ENCODE data around the gene OOEP. TPM values are rescaled to one million over a fixed set of nuclear protein-coding genes. Genes with fewer than 3 reads are reported as not detected.

Gene OOEP
- total RNA-seq, 1 donor from 2014 or later, result not detected

DNA sequence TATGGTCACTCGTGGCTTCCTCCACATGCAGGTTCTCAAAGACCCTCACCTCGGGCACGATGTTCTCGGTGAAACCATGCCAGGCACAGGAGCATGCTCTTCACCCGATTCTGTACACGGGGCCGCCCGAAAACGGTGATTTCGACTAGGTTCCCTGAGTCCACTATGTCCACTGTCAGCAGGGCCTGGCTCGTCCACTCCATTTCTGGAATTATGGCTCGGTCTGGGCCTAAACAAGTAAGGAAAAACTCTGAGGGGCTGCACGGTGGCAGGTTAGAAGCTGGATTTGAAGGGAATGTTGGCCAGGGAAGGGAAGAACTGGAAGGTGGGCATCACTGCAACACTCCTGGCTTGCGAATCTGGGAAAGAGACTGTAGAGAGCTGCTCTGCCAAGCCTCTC lies 540 bp downstream of the OOEP start:
- ATAC-seq (no peak), DNase-seq (ENCODE audit: missing footprints) (no peak)
- intact Hi-C loops (cut with DNase I), result no loop called here

DNA sequence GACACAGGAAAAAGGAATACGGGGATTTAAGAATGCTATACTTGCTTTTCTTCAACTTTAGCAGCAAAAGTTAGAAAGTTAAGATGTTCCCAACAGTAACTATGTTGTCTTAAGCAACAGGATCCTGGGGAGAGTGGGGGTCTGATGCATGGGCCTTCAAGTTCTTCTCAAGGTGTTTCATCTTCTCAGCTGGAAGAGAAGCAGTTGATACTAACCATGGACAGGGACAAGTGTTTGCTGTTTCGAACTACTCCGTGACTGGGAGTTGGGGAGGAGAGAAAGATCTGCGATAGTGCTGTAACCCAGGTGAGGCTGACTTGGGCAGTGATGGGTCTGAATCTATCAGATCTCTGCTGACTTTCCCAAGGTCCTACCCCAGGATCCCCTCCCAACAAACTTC lies 1.0 kb downstream of the OOEP start:
- ATAC-seq (no peak), DNase-seq (ENCODE audit: missing footprints) (no peak)
- intact Hi-C loops (cut with DNase I), result no loop called here

DNA sequence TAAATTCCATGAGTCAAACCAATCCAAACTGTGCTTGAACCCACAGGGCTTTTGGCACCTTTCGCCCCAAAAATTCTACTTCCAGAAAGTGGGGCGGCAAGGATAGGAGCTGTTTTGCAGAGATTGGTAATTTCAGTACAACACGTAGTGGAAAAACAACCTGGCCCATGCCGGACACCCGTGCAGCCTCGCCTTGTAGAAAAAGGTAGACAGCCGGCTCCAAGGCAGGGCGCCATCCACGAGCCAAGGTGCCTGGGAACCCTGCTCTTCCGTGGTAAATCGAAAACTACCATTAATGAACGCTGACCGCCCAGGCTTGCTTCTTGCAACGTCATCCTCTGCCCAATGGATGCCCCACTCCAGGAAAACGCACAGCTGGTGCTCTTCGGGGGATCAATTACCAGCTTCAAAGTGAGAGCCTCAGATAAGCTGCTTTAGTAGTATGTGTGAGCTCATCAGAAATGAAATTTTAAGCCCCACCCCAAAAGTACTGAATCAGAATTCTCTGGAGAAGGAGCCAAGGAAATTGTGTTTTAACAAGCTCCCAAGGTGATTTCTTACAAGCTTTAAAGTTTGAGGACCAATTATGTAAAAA lies 1.8 kb downstream of the OOEP start:
- ATAC-seq (no peak), DNase-seq (ENCODE audit: missing footprints) (no peak)
- intact Hi-C loops (cut with DNase I), result no loop called here

DNA sequence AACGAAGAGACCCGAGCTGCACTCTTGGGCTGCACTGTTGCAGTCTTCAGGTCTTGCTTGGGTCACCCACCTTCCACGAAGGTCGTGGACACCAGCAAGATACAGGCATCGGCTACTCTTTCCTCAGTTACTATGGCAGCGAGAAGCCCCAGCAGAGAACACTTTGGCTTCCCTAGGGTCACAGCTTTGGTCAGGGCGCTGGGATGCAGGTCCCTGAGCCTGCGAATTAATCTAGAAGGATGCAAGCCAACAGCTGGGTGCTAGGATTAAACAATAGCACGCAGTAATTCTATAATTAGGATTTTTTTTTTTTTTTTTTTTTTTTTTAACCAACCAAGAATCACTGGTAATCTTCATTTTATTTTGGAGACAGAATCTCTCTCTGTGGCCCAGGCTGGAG lies 5.1 kb downstream of the OOEP start:
- intact Hi-C loops (cut with DNase I), result no loop called here
- DNase-seq (ENCODE audit: missing footprints) (no peak), ATAC-seq (no peak)

DNA sequence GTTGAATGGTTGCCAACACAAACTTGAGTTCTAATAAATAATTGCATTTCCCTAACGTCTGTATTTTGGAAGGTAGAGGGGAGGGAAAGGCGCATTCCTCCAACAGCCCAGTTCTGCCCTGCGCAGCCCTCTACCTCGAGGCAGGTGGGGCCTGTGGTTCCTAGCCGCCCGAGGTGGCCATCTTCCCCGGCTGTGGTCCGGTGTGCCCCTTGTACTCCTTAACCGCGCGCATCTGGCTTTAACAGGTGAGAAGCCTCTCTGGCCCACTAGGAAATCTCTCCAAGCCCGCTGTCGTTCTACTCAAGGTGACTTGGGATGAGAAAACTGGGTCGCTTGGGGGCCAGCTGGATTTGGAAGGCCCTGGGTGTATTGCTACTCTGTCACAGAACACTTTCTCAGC lies 5.6 kb downstream of the OOEP start:
- ATAC-seq (no peak), DNase-seq (ENCODE audit: missing footprints) (no peak)
- intact Hi-C loops (cut with DNase I), result no loop called here

DNA sequence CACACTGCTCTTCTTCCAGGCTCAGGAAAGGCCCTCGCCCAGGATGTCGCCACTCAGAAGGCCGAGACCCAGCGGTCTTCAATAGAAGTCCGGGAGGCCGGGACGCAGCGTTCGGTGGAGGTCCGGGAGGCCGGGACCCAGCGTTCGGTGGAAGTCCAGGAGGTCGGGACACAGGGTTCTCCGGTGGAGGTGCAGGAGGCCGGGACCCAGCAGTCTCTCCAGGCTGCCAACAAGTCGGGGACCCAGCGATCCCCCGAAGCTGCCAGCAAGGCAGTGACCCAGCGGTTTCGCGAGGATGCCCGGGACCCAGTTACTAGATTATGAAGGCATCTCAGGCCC lies 6.2 kb downstream of the OOEP start:
- intact Hi-C loops (cut with DNase I), result no loop called here
- ATAC-seq, result no peak
- no peak for DNase-seq (ENCODE audit: missing footprints)

DNA sequence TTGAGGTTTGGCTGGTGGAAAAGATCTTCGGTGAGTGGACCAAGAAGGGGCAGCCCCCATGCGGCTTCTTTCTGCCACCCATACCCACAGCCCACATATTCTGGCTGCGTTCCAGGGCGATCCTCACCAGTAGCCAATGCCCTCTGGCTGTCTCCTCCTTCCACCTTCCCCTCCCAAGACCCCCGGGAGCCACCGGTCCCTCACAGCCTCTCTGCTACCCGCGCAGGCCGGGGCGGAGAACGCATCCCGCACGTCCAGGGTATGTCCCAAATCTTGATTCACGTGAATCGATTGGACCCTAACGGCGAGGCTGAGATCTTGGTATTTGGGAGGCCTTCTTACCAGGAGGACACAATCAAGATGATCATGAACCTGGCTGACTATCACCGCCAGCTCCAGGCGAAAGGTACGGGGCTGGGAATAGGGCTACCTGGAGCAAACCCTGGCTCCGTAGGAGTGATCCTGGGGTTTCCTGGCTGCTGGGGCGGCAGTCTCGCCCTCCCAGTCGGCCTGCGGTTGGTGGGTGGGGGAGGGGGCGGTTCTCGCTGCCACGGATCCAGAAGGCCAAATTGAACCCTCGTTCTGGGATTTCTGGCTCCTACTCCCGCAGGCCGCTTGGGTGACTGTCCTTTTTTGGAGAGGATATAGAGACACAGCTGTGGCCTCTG lies 6.7 kb downstream of the OOEP start:
- no peak for DNase-seq (ENCODE audit: missing footprints)
- ATAC-seq, result no peak
- intact Hi-C loops (cut with DNase I), result no loop called here

DNA sequence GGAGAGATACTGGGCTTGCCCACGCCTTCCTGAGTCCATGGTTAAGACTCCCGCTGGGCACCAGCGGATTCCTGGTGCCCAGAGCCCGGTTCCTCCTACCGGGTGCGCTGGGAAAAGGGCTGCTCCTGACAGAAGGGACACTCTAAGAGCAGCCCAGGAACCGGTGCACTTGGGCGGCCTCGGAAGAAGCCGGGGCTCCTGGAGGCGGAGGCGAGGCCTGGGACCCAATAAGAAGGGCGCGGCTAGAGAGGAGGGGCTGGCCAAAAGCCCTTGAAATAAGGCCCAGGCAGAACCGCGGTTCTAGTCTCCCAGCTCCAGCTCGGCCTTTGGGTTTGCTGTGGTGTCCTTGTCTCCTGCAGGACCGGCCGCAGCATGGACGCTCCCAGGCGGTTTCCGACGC lies 7.3 kb downstream of the OOEP start, which contains the start of gene KHDC3L:
Gene KHDC3L (plus strand): TSS at position 301 of the 400 bp plus-strand sequence. CDS start 72 bp downstream, at position 373.
- intact Hi-C loops (cut with DNase I), result no loop called here
- ATAC-seq (no peak), DNase-seq (ENCODE audit: missing footprints) (no peak)

DNA sequence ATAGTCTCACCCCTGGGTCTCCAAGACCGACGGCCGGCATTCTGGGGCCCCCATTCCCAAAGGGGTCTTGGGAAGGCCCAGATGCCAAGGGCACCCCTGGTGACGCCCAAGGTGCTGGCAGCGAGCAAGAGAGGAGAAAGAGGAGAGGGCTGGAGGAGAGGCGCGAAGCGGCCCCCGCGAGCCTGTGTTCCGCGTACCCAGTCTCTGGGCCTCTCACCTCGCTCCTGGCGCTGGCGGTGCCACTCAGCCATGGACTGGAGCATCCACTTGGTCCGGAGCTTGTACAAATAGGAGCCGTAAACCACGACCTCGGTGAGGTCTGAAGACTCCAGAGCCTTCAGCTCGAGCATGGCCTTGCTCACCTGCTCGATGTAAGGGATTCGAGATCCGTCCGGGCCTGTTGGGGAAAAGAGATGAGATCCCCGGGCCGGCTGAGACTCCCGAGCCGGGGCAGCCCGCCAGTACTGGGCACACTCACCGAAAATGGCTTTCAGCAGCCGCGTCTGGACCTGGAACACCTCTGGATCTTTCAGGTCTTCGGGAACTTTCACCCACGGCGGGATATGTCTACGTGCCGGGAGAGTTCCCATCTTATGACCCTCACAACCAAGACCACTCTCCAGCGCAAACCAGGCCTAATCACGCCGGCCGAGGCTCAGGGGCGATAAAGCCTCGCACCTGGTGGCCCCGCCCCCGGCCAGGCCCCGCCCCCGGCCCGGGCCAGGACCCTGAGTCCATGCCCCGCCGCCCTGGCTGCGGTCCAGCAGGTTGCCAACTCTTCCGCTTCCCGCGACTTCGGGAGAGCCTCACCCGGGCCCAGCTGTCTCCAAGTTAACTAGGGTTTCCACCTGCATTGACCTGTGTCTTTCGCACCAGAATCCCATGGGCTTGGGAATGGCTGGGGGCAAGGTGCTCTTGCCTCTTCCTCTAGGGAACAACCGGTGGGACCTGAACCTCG lies 15.8 kb downstream of the OOEP start, which contains the start of gene DPPA5:
Gene DPPA5 (minus strand): TSS at position 641 of the 958 bp plus-strand sequence. CDS start 51 bp downstream, at position 590.
- intact Hi-C loops (cut with DNase I), result no loop called here
- peak; percentile 13 for ATAC-seq

DNA sequence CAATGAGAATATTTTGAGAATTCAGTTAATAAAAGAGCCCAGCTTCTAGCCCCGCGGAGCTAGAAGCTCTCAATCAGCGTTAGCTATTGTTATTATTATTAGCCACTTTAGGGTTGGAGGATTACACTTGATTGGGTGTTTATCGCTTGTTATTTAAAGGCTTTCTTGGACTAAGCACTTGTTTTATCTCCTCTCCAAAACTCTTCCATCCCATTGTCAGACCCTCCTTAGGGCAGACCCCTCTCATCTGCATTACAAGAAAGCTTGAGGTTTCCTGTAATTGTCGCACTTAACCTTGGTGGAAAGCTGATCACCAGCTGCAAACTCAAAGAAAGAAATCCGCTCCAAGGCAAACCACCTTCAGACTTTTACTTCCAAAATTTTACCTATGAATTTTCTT lies 20.4 kb downstream of the OOEP start:
- intact Hi-C loops (cut with DNase I), result no loop called here

More for the DNA sequence above, 15.8 kb downstream of the OOEP start, which contains the start of gene DPPA5:
- DNase-seq (ENCODE audit: missing footprints), result no peak

DNA sequence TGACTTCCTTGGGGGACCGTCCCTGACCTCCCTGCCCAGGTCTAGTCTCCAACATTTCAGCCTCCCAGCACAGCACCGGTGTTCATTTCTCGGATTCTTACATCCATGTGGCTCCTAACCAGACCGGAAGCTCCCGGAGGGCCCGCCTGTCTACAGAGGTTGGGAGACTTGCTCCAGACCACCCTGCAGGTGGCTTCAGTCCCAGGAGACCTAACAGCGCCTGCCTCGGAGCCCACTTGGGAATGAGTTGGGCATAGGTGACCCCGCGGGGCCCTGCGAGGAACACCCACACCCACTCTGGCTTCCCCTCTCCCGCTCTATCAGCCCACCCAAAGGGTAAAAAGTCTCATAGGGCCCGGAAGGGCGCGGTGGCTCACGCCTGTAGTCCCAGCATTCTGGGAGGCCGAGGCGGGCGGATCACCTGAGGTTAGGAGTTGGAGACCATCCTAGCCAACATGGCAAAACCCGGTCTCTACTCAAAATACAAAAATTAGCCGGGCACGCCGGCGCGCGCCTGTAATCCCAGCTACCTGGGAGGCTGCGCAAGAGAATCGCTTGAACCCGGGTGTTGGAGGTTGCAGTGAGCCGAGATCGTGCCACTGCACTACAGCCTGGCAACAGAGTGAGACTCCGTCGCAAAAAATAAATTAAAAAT lies 21.0 kb downstream of the OOEP start:
- intact Hi-C loops (cut with DNase I), result no loop called here
- ATAC-seq (no peak), DNase-seq (ENCODE audit: missing footprints) (no peak)

More for the DNA sequence above, 20.4 kb downstream of the OOEP start:
- DNase-seq (ENCODE audit: missing footprints), result no peak
- ATAC-seq, result no peak

DNA sequence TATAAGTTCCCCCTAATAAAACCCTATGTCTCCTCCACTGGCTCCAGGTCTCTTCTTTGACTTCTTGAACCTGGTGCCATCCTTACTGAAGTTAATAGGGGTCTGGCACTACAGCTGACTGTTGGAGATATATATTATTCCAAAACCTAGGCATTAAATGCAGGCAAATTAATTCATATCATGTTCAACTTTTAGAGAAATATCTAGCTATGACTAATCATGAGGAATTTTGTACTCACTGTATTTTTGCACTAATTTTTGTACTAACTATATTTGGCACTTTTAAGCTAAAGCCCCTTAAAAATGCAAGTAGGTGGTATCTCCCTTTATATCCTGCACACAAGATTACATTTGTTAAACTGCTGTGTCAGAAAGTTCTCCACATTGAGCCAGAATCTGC lies 26.5 kb downstream of the OOEP start:
- ATAC-seq, result no peak
- DNase-seq (ENCODE audit: missing footprints), result no peak
- intact Hi-C loops (cut with DNase I), result no loop called here

DNA sequence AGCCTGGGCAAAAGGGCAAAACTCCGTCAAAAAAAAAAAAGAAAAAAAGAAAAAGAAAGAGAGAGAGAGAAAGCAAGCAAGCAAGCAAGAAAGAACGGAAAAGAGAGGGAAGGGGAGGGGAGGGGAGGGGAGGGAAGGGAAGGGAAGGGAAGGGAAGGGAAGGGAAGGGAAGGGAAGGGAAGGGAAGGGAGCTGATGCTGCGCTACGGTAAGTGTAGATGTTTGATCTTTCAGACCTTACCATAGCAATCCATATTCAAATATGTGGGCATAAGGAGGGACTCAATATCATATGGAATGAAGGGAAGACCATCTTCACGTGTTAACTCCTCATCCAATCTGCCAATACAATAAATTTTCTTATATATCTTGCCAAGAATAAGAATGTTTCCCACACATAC lies 27.5 kb downstream of the OOEP start:
- DNase-seq (ENCODE audit: missing footprints) (no peak), ATAC-seq (no peak)
- intact Hi-C loops (cut with DNase I), result no loop called here

DNA sequence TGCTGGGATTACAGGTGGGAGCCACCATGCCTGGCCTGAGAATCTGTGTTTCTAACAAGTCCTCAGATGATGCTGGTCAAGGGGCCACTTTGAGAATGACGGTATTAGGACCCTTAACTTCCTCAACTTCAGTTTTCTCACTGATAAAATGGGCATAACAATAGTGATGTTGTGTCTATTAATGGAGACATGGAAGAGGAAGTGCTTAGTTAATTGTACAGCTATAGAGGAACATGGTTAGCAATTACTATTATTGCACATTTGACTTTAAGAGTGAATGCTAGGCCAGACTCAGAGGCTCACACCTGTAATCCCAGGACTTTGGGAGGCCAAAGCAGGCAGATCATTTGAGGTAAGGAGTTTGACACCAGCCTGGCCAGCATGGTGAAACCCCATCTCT lies 28.4 kb downstream of the OOEP start:
- DNase-seq (ENCODE audit: missing footprints) (no peak), ATAC-seq (no peak)
- intact Hi-C loops (cut with DNase I), result no loop called here

DNA sequence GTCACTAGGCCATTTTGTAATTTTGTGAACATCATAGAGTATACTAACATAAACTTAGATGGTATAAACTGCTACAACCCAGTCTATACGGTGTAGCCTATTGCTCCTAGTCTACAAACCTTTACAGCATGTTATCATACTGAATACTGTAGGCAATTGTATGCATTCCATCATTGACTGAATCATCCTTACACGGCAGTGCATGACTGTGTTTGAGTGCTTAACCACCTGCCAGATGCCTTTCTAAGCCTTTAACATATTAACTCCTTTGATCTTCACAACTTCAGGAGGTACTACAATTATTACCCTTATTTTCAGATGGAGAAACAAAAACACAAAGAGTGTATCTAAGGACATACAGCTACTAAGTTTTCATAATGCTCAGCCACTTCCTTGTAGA lies 29.6 kb downstream of the OOEP start:
- intact Hi-C loops (cut with DNase I), result no loop called here
- DNase-seq (ENCODE audit: missing footprints) (no peak), ATAC-seq (no peak)

DNA sequence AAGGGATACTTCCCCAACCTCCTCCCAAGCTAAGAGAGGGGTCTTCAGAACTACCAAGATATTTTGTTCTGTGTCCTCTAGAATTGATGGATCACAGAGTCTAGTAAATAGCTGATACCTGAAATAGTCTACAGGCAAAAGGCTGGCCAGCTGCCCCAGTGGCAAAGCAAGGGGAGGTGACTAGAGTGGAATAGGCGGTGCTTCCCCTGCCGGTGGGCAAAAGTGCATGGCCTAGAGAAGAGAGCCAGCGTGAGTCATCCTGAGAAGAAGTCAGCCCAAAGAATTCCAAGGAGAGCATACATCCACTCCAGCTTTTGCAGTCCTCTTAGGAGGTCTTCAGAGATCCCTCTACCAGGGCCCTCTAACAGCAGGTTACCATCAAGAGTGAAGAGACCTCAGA lies 30.4 kb downstream of the OOEP start:
- ATAC-seq, result no peak
- no peak for DNase-seq (ENCODE audit: missing footprints)
- intact Hi-C loops (cut with DNase I), result no loop called here

DNA sequence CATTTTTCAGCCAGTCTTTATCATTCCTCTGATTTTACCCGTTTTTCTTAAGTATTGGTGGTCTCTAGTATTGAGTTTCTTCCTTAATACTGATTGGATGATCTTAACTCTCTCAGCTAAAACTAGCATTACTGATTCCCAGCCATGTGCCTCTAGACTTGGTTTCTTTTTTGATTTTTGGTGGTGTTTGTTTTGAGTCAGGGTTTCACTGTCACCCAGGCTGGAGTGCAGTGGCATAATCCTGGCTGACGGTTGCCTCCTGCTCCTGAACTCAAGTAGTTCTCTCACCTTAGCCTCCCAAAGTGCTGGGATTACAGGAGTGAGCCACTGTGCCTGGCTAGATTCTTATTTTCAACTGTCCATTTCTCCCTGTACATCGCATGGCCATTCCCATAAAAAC lies 40.5 kb downstream of the OOEP start:
- ATAC-seq (no peak), DNase-seq (ENCODE audit: missing footprints) (no peak)
- intact Hi-C loops (cut with DNase I), result loop anchor here (5.0 kb wide), 1 partner anchor 917 kb away; no protein-coding TSS in a partner anchor

DNA sequence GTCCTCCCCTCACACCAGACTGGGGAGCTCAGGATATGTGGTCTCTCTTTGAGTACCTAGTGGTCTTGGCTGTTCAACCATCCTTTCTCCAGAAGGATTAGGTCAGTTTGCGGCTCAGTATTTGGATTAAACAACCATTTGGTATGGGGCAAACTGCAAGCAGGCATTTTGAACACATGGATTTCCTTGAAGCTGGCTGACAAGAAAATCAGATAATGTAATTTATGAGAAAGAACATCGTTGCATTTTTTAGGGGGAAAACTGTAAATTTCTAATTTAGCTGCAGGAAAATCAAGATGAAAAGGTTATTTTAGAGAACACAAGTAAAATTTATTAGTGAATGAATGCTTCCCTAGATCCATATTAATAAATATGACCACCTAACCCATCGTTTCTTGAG lies 40.9 kb downstream of the OOEP start:
- intact Hi-C loops (cut with DNase I), result loop anchor here (5.0 kb wide), 1 partner anchor 916 kb away; no protein-coding TSS in a partner anchor

DNA sequence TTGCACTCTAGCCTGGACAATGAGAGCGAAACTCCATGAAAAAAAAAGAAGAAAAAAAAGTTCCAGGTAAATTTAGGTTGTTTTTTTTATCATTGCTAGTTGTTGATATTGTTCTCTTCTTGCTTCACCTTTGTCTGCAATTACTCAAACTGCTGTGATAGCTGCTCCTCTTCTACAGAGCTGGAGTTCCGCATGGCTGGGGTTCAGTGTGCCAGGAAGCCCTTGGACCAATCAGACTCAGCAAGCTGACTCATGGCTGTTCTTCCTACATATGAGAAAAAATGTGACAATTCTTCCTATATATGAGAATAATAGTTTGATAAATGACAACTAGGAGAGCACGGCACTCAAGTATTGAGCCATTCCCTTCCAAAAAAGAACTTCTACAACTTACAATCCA lies 44.0 kb downstream of the OOEP start:
- intact Hi-C loops (cut with DNase I), result loop anchor here (5.0 kb wide), 1 partner anchor 913 kb away; no protein-coding TSS in a partner anchor
- DNase-seq (ENCODE audit: missing footprints) (no peak), ATAC-seq (no peak)

More for the DNA sequence above, 40.9 kb downstream of the OOEP start:
- DNase-seq (ENCODE audit: missing footprints) (no peak), ATAC-seq (no peak)
